Measurements from ENCODE around the gene TK2. TPM values are rescaled to one million over a fixed set of nuclear protein-coding genes. Genes with fewer than 3 reads are reported as not detected.
"Not testable (repeated sequence)": the region's sequence is repeated elsewhere in the genome, so short reads cannot be mapped to it uniquely, and the experiment has no call there.

The TK2 gene
- total RNA-seq = 20.2 TPM

DNA sequence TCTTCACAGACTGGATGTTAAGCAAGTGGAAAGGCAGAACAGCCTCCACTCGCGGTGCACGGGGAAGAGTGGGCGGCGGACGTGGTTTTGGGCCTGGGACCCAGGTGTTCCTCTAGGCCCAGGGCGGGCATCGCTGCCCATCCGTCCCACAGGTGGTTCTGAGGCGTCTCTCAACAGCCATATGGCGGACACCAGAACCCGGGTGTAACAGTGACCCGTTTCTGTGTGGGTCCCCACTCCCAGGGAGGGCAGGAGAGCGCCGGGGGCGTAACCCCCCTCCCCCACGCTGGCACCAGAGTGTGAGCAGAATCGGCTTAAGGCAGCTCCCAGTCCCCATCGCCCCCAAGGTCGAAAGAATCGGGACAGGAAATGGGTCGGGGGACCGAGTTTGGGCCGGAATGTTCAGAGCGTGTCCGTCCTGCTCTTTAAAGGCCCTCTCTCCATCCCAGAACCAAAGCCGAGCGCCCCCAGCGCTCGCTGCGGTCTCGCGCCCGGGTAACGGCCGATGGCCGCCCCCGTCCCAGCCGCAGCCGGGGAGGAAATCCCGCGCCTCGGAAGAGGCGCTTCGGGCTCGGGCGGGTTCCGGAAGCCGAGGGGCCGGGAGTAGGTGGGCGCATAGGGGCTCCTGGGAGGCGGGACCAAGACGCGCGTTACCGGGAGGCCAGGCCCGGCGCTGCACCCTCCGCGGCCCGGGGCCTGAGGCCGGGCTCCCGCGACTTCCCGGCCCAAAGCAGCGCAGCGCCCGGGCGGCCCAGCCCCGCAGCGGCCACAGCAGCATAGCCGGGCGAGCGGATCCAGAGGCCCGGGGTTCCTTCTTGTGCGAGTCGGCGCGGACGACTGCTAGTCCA is at the start of gene TK2:
TSS of gene TK2 (minus strand) at position 839 of the 848 bp plus-strand sequence. CDS start at position 778, 61 bp downstream.
- peak; percentile 82 for DNase-seq

DNA sequence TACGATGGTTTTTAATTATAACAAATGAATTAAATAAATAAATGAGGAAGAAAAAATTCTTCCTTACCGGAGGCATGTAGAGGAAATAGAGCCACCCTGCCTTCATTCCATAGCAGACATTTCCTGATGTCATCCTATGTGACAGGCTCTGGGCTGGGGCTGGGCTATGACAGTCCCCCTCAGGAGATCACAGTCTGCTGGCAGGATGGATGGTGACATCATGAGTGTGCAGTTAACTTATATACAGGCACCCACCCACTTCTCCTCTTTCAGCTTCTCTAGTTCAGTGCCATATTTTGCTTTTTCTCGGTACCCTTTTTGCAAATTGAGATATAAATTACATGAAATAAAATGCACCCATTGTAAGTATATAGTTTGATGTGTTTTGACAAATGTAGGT is 48.2 kb upstream of the TK2 start:
- DNase-seq = no peak

DNA sequence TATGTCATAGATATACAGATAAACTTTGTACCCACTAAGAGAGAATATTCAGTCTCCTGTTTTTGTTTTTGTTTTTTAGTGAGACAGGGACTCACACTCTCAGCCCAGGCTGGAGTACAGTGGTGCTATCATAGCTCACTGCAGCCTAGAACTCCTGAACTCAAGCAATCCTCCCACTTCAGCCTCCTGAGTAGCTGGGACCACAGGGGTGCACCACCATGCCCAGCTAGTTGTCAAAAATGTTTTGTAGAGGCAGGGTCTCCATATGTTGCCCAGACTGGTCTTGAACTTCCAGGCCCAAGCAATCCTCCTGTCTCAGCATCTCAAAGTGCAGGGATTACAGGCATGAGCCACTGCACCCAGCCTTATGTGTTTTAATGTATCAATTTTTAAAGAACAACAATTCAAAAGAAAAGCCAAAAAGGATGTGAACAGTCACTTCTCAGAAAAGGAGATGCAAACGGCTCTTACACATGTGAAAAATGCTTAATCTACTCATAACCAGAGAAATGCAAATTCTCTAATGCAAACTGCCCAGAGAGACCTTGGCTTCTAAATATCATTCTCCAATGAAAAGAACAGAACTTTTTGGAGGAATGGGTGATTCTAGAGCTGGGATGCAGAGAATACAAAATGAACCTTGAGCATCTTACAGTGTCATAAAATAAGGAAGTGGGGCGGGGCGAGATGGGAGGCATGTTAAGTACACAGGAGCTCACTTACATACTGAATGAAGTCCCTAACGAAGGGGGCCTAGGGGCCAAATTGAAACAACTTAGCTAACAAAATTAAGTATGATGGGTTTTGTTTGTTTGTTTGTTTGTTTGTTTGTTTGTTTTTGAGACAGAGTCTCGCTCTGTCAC is 47.3 kb upstream of the TK2 start:
- no peak for DNase-seq

DNA sequence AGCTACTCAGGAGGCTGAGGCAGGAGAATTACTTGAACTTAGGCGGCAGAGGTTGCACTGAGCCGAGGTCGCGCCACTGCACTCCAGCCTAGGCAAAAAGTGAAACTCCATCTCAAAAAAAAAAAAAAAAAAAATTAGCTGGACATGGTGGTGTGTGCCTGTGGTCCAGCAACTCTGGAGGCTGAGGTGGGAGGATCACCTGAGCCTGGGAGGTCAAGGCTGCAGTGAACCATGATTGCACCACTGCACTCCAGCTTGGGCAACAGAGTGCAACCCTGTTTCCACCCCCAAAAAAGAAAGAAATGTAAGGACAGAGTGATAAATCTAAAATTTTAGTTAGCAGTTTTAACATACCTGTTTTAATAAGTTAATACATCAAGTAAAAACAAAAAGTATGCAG is 46.6 kb upstream of the TK2 start:
- DNase-seq = not testable (repeated sequence)

- no peak for DNase-seq
Measured at GRCh38 chr16:66594739-66595138, 44.8 kb upstream of the TK2 start.

GRCh38 chr16:66592814-66593213 is 42.9 kb upstream of the TK2 start:
- DNase-seq = no peak

- DNase-seq = no peak
Measured at GRCh38 chr16:66592241-66592640, 42.3 kb upstream of the TK2 start.

DNA sequence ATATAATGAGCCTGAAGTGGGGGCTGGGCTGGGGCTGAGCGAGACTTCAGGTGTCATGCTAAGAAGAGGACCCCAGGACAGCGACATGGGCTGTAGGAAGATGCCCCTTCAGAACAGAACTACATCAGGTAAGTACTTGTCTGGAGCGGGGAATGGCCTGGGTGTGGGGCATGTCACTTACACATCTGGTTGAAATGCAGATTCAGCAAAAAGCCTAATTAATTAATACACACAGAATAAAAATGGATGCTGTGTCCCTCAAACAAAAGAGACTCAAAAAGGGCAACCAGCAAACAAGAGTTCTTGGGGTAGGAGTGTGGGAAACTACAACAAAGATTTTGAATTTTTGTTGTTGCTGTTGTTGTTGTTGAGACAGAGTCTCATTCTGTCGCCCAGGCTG is 41.1 kb upstream of the TK2 start:
- no peak for DNase-seq

DNA sequence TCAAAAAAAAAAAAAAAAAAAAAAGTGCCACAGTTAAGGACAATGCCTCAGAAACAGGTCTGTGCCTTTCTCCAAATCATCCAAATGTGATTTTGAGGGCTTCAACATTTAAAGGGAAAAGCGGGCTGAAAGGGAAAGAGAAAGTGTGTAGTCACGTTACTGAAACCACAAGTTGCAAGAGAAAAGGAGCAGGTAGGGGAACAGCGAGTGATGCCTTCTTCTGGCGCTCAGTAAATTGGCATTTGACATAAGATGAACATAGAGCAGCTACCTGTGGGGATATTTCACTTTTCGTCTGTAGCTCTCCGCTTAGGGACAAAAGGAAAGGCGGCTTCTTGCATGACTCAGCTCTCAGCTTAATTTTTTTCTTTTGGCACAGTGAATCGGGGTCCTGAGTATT is 40.4 kb upstream of the TK2 start:
- DNase-seq = no peak

- no peak for DNase-seq
Measured at GRCh38 chr16:66588981-66589713, 39.2 kb upstream of the TK2 start.

DNA sequence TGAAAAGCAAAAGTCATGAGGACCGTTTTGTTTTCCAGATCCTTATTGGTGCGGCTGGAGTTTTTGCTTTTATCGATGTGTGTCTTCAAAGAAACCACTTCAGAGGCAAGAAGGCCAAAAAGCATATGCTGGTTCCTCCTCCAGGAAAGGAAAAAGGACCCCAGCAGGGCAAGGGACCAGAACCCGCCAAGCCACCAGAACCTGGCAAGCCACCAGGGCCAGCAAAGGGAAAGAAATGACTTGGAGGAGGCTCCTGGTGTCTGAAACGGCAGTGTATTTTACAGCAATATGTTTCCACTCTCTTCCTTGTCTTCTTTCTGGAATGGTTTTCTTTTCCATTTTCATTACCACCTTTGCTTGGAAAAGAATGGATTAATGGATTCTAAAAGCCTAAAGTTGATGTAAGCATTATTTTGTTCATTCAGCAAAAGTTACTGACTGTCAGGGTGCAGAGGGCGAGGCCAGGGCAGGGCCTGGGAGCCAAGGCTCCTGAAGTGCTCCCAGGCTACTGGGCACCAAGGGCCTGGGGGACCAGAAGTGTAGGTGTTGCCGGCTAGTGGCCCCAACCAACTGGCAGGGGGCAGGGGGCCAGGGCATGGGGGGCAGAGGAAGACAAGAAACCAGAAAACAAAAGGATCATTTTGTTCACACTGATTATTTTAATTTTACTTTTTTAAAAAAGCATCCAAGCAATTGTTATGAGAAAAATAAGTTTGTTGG is 38.1 kb upstream of the TK2 start:
- no peak for DNase-seq

DNA sequence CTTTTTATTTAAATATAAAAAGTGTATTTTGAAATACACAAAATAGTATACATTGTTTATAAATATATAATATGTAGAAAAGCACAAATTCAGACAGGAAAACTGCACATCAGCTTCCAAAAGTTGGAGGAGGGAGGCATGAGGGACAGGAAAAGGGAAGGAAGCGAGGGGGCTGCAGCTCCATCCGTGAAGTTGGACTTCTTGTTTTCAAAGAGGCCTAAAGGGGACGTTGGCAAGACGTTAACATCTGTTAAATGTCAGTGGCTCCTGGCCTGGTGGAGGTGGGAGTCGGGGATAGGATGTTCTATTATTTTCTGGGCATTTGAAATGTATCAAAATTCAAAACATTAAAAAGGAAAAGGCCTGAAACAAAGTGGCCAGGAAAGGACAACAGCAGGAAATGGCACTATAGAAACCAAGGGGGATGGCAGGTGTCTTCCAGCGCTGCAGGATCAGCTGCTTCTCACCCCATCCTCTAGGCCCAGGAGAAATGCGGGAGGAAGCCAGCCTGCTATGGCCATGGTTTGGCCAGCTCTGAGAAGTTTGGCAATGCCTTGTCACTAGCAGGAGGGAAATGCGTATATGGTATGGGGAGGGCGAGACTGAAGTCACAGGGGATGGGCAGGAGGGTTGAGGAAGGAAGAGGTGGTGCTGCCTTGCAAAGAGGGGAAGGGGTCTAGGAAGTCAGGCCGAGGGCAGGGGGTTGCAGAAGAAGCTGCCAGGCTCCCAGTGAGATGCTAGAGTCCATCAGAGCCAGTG is 35.7 kb upstream of the TK2 start:
- DNase-seq = no peak

GRCh38 chr16:66581246-66581952 is 31.5 kb upstream of the TK2 start:
- no peak for DNase-seq

GRCh38 chr16:66580605-66581209 is 30.8 kb upstream of the TK2 start:
- DNase-seq = no peak

DNA sequence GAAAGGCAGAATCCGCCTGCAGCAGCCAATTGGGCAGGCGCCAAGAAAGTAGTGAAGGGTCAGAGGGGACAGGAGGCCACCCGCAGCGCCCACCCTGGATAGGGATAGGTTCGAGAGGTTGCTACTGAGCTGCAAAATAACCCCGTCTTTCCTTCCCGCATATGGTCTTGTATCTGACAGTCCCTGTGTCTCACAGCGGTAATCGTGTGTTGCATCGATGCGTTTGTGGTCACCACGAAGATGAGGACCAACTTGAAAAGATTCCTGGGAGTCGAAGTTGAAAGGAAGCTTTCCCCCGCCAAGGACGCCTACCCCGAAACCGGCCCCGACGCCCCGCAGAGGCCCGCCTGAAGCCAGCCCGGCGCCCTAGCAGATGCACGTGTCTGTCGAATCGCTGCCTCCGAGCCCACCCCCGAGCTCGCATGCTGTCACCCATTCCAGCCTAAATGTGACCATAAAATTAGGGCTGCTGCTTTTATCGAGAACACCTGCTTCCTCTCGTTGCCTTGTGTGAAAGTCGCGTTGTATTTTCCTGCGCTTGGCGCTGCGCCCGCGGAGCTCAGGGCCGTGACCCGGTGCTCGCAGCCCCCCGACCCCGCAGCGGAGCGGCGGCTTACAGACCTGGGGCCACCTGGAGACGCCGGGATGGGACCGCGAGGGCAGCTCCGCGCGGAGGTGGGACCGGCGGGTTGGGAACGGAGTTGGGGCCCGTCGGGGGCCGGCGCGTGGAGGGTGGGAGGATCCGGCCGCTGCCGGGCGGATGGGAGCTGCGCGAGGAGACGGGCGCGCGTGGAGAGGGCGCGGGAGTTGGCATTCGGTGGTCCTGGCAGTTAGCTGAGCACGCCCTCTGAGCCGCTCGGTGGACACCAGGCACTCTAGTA is 29.0 kb upstream of the TK2 start, which contains the start of gene CMTM2:
TSS of gene CMTM2 (plus strand) at position 813 of the 881 bp plus-strand sequence. CDS start 145 bp downstream, outside the sequence.
- peak; percentile 17 for DNase-seq

GRCh38 chr16:66576296-66576695 is 26.4 kb upstream of the TK2 start:
- no peak for DNase-seq

DNA sequence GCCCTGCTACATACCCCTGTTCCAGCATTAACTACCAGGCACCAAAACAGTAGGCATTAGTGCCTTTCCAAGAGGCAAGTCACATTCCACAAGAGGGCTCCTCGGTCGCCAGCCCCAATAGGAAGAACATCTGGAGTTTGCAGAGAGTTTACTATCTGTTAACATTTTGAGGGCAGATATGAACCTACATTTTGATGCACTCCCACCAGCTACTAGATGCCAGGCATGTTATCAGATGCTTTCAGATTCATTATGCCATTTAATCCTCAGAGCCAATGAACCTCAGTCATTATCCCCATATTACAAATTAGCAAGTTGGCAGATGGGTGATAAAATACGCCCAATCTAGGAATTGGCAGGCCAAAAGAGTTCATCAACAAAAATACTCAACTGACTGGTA is 25.1 kb upstream of the TK2 start:
- DNase-seq = no peak

- DNase-seq = no peak
Measured at GRCh38 chr16:66574531-66574930, 24.6 kb upstream of the TK2 start.

DNA sequence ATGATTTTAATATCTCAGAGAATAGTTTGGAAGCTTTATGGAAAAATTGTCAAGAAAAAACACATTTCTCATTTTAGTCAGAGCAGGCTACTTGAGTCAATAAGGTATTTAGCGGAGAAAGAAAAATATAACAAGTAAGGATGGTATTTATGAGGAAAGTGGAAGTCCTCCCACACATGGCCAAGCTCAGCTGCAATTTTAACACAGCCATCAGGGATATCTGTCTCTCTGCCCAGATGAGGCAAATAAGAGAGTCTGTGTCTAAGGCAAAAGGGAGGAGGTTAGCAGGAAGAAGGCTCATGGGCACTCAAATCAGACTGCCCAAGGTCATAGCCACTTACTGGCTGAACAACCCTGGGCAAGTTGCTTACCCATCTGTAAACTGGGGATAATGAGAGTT is 24.2 kb upstream of the TK2 start:
- DNase-seq = no peak

Data from skin of body (tissue), 2 donors.